A673 (cell line): ENCODE measurements around the gene IGF1. TPM values are rescaled to one million over a fixed set of nuclear protein-coding genes. Genes with fewer than 3 reads are reported as not detected.
"Not testable (repeated sequence)": the region's sequence is repeated elsewhere in the genome, so short reads cannot be mapped to it uniquely, and the experiment has no call there.

ENCODE experiments used
- BruUV-seq: library from RNA; stranded (reverse); fragments of 400-500 nt; replicated peaks from 2 replicates; lab custom pipeline; 2021; lab: Mats Ljungman, UMichigan
- CTCF ChIA-PET: fragments of 300-600 bp; sonication (Branson Sonifier 250); formaldehyde crosslinking; loops from one replicate; lab custom pipeline; 2022; ENCODE audit warnings: antibody characterized with exemption; lab: Charles Lee
- POLR2A ChIA-PET: fragments of 300-600 bp; sonication (Branson Sonifier 250); formaldehyde crosslinking; loops from one replicate; lab custom pipeline; 2022; ENCODE audit warnings: antibody characterized with exemption; ENCODE audit not compliant: low non-redundant PET; lab: Charles Lee
- DNase-seq: peaks from one replicate; pipeline ENCODE4 v3.0.0-alpha.2; 2015; ENCODE audit warnings: low spot score
- H3K27ac ChIP-seq: fragments of 200-600 bp; sonication (generic); 2 replicates; pipeline ENCODE4 v1.5.1; 2016; ENCODE audit warnings: mixed run types, low read depth, mild to moderate bottlenecking, mixed read lengths, antibody characterized with exemption, low read length; ENCODE audit not compliant: poor library complexity, severe bottlenecking
- H3K27me3 ChIP-seq: fragments of 200-600 bp; sonication (generic); replicated peaks from 2 replicates; pipeline ENCODE4 v1.6.1; 2017; ENCODE audit warnings: mixed run types, low read depth, mild to moderate bottlenecking, mixed read lengths, antibody characterized with exemption, low read length; ENCODE audit not compliant: insufficient read depth, poor library complexity
- H3K36me3 ChIP-seq: fragments of 200-600 bp; sonication (generic); 2 replicates; pipeline ENCODE4 v1.6.1; 2016; ENCODE audit warnings: mixed run types, mild to moderate bottlenecking, mixed read lengths, antibody characterized with exemption, low read length; ENCODE audit not compliant: insufficient read depth, poor library complexity, severe bottlenecking
- H3K4me1 ChIP-seq: fragments of 200-600 bp; sonication (generic); 2 replicates; pipeline ENCODE4 v1.6.1; 2017; ENCODE audit warnings: mixed run types, mild to moderate bottlenecking, mixed read lengths, antibody characterized with exemption, low read length; ENCODE audit not compliant: insufficient read depth, poor library complexity, severe bottlenecking
- H3K4me3 ChIP-seq: fragments of 200-600 bp; sonication (generic); 2 replicates; pipeline ENCODE4 v1.5.1; 2016; ENCODE audit warnings: low read depth, mixed run types, mild to moderate bottlenecking, mixed read lengths, low read length; ENCODE audit not compliant: poor library complexity, severe bottlenecking
- H3K9me3 ChIP-seq: fragments of 200-600 bp; sonication (generic); 2 replicates; pipeline ENCODE4 v1.6.1; 2016; ENCODE audit warnings: mixed run types, low read depth, mild to moderate bottlenecking, mixed read lengths, antibody characterized with exemption, low read length; ENCODE audit not compliant: poor library complexity, severe bottlenecking
- EZH2 ChIP-seq: fragments of 200-600 bp; sonication (generic); IDR thresholded peaks from 2 replicates; pipeline ENCODE4 v1.6.1; 2017; ENCODE audit warnings: borderline replicate concordance, low read depth, mild to moderate bottlenecking, mixed read lengths, antibody characterized with exemption, low read length; ENCODE audit not compliant: poor library complexity, severe bottlenecking
- intact Hi-C: fragments of 100-400 bp; cut with micrococcal nuclease; formaldehyde crosslinking; loops from one replicate; pipeline ENCODE4 v1.10.0; 2022; ENCODE audit not compliant: unreplicated experiment
- total RNA-seq: library from RNA; stranded (reverse); gene quantifications from 2 replicates; pipeline ENCODE4 v1.2.3, GENCODE V29; 2021
- TF ChIP-seq, protein P1 (sequence below): fragments of 300-800, 200-600 bp; sonication (generic); conservative IDR thresholded peaks from 2 replicates; pipeline ENCODE4 v1.5.1; 2017; ENCODE audit warnings: low read depth, mild to moderate bottlenecking, antibody characterized with exemption, low read length, moderate library complexity, mixed read lengths

The IGF1 gene
- total RNA-seq, 1 experiment from 2014 or later, result 16.4 TPM

DNA sequence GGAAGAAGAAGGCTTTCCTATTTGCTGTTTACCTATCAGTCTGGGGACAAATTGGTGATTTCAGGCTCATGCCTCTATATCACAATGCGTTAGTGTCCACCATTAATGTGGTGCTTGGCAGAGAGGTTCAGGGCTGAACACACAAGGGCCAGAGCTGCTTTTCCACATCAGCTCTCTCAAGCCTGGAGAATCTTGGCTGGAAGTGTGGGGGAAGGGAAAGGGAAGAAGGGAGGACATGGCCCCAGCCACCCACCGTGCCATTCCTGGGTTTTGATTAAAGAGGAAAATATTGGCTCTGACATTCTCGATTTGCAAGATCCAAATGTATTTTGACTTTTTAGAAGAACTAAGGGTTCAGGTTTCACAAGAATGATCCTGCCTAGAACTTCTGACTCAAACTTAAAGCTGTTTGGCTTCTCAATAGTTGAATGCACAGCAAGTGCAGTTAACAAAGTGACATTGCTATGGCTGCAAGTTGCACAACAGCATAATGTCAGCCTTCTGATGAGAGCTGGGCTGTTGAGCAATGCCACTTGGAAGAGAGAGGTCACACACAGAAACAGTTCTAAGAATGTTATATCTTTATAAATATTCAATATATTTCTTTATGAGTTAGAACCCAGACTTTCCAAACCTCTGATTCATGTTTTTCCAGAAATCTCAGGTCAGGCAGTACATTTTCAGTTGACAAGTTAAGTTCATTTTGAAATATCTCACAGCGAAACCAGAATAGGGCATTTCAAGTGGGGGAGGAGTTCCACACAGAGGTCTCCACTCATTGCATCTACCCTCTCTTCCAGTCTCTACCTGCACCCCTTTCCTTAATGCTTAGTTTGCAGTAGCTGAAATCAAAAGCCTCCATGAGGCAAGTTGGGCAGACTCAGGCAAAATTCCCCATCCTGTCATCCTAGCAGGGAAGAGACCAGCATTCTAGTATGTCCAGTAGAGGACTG lies 25.3 kb downstream of the IGF1 start:
- no peaks in the 10 kb centered on the region for H3K4me1 ChIP-seq
- DNase-seq, result peak; percentile 12
- no peak overlapping the region for H3K27ac ChIP-seq
- ChIA-PET POLR2A (no interaction called here), CTCF (no interaction called here)
- BruUV-seq, result no TSS peak
- H3K4me3 ChIP-seq, result no peak overlapping the region
- no peaks in the 10 kb centered on the region for H3K27me3 ChIP-seq
- H3K9me3 ChIP-seq, result no peaks in the 10 kb centered on the region
- no peaks in the 10 kb centered on the region for H3K36me3 ChIP-seq
- TF ChIP-seq, protein P1, sequence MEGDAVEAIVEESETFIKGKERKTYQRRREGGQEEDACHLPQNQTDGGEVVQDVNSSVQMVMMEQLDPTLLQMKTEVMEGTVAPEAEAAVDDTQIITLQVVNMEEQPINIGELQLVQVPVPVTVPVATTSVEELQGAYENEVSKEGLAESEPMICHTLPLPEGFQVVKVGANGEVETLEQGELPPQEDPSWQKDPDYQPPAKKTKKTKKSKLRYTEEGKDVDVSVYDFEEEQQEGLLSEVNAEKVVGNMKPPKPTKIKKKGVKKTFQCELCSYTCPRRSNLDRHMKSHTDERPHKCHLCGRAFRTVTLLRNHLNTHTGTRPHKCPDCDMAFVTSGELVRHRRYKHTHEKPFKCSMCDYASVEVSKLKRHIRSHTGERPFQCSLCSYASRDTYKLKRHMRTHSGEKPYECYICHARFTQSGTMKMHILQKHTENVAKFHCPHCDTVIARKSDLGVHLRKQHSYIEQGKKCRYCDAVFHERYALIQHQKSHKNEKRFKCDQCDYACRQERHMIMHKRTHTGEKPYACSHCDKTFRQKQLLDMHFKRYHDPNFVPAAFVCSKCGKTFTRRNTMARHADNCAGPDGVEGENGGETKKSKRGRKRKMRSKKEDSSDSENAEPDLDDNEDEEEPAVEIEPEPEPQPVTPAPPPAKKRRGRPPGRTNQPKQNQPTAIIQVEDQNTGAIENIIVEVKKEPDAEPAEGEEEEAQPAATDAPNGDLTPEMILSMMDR, result no peak
- TF ChIP-seq EZH2, result no peak
- intact Hi-C loops, result no loop called here

DNA sequence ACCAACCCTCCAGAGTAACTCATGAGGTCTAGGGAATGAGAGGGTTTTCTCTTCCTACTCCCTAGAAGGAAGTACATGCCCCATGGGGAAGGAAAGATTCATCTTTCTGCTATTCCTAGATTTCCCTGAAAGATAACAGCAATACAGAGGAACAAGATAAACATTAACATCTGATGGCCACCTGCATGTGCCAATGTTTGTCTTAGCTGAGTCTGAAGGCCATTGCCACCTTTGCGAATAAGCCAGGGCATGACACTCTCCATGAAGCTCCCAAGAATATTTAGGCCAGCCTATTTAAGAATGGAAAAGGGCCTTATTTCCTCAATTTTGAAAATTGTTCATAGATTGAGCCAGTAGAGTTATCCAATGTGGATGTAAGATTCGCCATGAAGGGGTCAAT lies 26.0 kb downstream of the IGF1 start:
- H3K4me1 ChIP-seq, result no peaks in the 10 kb centered on the region
- H3K36me3 ChIP-seq, result no peaks in the 10 kb centered on the region
- DNase-seq, result no peak
- no peaks in the 10 kb centered on the region for H3K9me3 ChIP-seq
- H3K27ac ChIP-seq, result no peak overlapping the region
- TF ChIP-seq, protein P1, result no peak
- no peak for TF ChIP-seq EZH2
- intact Hi-C loops, result no loop called here
- ChIA-PET CTCF (no interaction called here), POLR2A (no interaction called here)
- no peaks in the 10 kb centered on the region for H3K27me3 ChIP-seq
- no TSS peak for BruUV-seq
- no peak overlapping the region for H3K4me3 ChIP-seq

DNA sequence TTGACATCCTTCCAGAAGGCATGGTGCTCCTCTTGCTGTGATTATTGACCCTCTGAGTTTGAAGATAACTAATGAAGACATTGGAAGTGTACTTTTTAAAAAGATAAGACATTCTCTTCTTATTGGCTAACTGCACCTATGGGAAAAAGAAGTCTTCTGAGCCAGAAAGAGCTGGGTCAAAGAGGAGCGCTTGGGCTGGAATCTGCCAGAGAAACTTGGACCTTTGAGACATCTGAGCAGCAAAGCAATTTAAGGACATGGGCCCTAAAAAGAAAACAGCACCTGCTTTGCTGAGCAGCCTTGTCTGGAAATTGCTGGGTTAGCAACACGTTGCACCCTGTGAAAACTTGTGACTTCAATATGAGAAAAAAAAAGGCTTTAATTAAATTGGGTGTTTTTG lies 27.8 kb downstream of the IGF1 start:
- no peak overlapping the region for H3K27ac ChIP-seq
- TF ChIP-seq, protein P1, result no peak
- TF ChIP-seq EZH2, result no peak
- no peaks in the 10 kb centered on the region for H3K9me3 ChIP-seq
- H3K4me3 ChIP-seq, result no peak overlapping the region
- H3K4me1 ChIP-seq, result no peaks in the 10 kb centered on the region
- CTCF ChIA-PET, result no interaction called here
- intact Hi-C loops, result no loop called here
- no peak for DNase-seq
- H3K27me3 ChIP-seq, result no peaks in the 10 kb centered on the region
- no peaks in the 10 kb centered on the region for H3K36me3 ChIP-seq
- BruUV-seq, result no TSS peak
- POLR2A ChIA-PET, result no interaction called here

DNA sequence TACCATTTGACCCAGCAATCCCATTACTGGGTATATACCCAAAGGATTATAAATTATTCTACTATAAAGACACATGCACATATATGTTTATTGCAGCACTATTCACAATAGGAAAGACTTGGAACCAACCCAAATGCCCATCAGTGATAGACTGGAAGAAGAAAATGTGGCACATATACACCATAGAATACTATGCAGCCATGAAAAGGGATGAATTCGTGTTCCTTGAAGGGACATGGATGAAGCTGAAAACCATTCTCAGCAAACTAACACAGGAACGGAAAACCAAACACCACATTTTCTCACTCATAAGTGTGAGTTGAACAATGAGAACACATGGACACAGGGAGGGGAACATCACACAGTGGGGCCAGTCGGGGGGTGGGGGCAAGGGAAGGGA lies 31.3 kb downstream of the IGF1 start:
- BruUV-seq, CTCF ChIA-PET, H3K27me3 ChIP-seq, H3K4me3 ChIP-seq, intact Hi-C loops, POLR2A ChIA-PET, H3K27ac ChIP-seq, DNase-seq, H3K9me3 ChIP-seq, H3K4me1 ChIP-seq, H3K36me3 ChIP-seq: not testable (repeated sequence)

DNA sequence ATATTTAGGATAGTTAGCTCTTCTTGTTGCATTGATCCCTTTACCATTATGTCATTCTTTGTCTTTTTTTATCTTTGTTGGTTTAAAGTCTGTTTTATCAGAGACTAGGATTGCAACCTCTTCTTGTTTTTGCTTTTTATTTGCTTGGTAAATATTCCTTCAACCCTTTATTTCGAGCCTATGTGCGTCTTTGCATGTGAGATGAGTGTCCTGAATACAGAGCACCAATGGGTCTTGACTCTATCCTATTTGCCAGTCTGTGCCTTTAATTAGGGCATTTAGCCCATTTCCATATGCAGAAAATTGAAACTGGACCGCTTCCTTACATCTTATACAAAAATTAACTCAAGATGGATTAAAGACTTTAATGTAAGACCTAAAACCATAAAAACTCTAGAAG lies 32.9 kb downstream of the IGF1 start:
- intact Hi-C loops, POLR2A ChIA-PET, DNase-seq, H3K27ac ChIP-seq, H3K27me3 ChIP-seq, BruUV-seq, H3K4me1 ChIP-seq, H3K4me3 ChIP-seq, H3K36me3 ChIP-seq, CTCF ChIA-PET, H3K9me3 ChIP-seq: not testable (repeated sequence)
